GM12875 (cell line): ENCODE results near the gene CIDEC.
"Not testable (repeated sequence)": the region's sequence is repeated elsewhere in the genome, so short reads cannot be mapped to it uniquely, and the experiment has no call there.

Experiments used
- H3K4me3 ChIP-seq: one replicate; pipeline ENCODE4 v1.5.1; 2011; ENCODE audit warnings: low read depth, low read length, control low read depth
- TF ChIP-seq, protein P1 (sequence below): IDR thresholded peaks from 2 replicates; pipeline ENCODE4 v1.5.1; 2011; ENCODE audit warnings: low read depth, mild to moderate bottlenecking, control low read depth, inconsistent platforms, low read length, moderate library complexity, borderline replicate concordance; ENCODE audit not compliant: insufficient read depth

The CIDEC gene

DNA sequence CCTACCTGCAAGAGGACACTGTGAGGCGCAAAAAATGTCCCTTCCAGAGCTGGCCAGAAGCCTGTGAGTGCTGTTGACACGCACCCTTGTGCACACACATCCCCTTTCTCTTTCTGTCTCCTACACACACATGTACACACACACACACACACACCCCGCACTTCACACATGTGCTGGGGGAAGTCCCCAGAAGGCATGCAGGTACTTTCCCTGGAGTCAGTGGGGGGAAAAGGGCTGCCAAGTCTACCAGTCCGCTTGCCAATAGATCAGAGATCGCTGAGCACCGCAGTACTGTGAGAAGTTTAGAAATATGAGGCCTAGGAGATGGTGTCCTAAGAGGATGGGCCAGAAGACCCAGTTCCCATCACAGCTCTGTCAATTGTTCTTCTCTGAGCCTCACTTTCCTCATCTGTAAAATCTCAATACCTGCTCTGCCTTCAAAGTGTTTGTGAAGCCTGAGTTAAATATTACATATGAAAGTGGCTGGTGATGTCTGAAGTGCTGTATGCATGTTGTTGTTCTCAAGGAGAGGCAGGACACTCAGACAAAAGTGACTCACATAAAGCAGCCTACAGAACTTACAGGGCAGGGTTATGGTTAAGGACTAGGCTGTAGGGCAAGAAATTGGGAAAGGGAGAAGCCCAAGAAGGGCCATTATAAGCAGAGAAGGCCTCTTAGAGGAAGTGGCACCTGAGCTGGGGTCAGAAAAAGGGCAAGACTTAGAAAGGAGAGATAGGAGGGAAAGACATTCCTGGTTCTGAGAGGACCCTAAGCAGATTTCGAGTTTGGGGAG, 29.4 kb upstream of the CIDEC start:
- no peak overlapping the region for H3K4me3 ChIP-seq
- TF ChIP-seq, protein P1, sequence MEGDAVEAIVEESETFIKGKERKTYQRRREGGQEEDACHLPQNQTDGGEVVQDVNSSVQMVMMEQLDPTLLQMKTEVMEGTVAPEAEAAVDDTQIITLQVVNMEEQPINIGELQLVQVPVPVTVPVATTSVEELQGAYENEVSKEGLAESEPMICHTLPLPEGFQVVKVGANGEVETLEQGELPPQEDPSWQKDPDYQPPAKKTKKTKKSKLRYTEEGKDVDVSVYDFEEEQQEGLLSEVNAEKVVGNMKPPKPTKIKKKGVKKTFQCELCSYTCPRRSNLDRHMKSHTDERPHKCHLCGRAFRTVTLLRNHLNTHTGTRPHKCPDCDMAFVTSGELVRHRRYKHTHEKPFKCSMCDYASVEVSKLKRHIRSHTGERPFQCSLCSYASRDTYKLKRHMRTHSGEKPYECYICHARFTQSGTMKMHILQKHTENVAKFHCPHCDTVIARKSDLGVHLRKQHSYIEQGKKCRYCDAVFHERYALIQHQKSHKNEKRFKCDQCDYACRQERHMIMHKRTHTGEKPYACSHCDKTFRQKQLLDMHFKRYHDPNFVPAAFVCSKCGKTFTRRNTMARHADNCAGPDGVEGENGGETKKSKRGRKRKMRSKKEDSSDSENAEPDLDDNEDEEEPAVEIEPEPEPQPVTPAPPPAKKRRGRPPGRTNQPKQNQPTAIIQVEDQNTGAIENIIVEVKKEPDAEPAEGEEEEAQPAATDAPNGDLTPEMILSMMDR = no peak

DNA sequence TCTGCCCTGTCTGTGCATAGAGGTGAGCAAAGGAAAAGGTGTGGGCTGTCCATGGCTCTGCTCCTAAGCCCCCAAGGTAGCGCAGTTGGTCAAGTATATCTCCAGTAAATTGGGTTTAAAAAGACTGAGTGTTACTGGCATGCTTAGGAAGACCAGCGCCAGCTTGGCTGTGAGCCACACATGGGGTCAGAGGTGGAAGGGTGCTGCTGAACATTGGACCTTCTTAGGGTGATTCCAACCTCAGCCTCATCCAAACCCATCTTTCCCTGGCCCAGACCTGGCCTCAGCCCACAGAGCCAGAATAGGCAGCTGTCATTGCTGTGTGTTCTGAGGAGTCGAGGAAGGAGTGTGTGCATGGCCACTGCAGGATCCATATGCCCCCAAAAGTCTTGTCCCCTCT, 28.2 kb upstream of the CIDEC start:
- H3K4me3 ChIP-seq = no peak overlapping the region
- TF ChIP-seq, protein P1 = no peak

DNA sequence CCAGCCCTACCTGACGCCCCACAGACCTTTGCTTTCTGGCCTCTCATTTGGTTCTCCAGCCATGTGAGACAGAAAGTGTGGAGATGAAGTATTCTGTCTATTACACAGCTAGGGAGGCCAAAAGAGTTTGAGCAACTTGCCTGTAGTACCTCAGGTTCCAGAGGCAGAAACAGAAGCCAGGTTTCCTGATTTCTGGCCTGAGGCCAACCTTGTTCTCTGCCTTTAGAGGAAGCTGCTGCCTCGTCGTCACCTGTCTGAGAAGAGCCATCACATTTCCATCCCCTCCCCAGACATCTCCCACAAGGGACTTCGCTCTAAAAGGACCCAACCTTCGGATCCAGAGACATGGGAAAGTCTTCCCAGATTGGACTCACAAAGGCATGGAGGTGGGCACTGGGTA, 26.4 kb upstream of the CIDEC start:
- no peak overlapping the region for H3K4me3 ChIP-seq
- TF ChIP-seq, protein P1 = no peak

DNA sequence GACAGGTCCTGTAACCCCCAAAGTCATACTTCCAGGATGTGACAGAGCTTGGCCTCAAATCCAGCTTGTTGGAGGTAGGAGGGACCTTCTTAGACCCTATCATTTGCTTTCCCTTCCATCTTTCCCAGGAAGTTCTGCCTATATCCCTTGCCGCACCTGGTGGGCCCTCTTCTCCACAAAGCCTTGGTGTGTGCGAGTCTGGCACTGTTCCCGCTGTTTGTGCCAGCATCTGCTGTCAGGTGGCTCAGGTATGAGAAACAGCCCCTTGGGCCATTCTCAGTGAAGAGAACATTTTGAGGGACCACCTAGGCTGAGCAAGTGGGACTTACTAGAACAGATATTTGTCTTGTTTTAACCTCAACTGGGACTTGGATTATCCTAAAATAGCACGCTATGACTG, 23.9 kb upstream of the CIDEC start:
- no peak overlapping the region for H3K4me3 ChIP-seq
- TF ChIP-seq, protein P1 = no peak

DNA sequence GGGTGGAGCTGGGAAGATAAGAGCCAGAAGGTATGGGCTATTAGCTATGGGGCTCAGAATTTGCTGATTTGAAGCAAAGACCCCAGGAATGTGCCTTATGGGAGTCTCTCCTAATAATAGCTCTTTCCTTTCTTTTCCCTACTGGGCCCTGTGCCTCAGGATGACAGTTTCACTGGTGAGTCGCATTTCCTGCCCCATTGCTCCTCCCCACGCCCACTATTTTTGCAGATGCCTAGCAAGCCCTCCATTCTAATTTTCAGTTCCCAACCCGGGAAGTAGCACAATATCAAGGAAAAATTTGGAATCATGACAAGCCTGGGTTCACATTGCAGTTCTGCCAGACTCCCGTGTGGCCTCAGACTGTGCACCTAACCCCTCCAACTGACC, 23.2 kb upstream of the CIDEC start:
- no peak overlapping the region for H3K4me3 ChIP-seq
- TF ChIP-seq, protein P1 = no peak

DNA sequence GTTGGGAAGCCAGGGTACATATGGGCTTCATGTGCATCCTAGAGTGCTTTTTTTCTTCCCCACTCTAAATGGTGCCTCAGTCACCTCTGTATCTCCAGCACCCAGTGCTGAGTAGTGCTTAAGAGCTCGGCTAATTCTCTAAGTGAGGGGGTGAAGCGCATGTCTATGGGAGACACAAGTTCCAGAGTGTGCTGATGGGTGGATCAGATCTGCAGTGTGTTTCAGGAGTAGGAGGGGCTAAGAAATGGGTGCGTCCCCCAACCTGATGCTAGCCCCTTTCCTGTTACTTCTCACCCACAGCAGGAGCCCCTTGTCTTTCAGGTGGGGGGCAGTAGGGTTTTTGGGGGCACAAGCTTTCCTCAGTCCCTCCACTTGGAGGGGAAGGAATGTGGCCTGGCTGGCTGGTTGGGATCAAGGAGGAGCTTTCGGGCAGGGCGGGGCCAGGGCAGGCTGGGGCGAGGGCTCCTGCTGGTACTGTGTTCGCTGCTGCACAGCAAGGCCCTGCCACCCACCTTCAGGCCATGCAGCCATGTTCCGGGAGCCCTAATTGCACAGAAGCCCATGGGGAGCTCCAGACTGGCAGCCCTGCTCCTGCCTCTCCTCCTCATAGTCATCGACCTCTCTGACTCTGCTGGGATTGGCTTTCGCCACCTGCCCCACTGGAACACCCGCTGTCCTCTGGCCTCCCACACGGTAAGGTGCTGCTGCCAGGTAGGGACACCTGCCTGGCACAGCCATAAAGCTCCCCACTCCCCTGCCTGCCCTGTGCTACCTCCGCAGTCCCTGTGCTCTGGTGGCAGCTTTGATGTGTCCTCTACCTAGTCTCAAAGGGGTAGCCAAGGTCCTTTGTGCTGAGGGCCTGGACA, 22.6 kb upstream of the CIDEC start, which contains the start of gene IL17RE:
Gene IL17RE (plus strand): TSS at position 477 of the 866 bp plus-strand sequence. CDS start 85 bp downstream, at position 562.
- TF ChIP-seq, protein P1 = no peak
- no peak within 1 kb of the TSS for H3K4me3 ChIP-seq

DNA sequence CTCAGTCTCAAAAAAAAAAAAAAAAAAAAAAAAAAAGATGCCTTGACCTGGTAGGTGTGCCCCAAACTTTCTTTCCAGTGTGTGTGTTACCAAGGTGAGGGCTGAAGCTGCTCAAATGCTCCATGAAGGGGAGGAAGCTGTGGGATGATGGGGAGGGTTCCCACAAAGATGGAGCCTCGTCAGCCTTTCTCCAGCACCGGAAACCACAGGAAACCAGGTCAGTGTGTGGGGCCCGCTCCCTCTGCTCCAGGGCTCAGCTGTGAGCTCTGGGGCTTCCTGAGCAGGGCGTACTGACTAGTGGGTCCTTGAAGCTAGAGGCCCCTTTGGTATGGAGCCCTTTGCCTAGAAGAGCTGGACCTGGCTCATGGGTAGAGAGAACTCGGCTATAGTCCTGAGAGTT, 21.9 kb upstream of the CIDEC start:
- H3K4me3 ChIP-seq = no peak overlapping the region
- TF ChIP-seq, protein P1 = no peak

DNA sequence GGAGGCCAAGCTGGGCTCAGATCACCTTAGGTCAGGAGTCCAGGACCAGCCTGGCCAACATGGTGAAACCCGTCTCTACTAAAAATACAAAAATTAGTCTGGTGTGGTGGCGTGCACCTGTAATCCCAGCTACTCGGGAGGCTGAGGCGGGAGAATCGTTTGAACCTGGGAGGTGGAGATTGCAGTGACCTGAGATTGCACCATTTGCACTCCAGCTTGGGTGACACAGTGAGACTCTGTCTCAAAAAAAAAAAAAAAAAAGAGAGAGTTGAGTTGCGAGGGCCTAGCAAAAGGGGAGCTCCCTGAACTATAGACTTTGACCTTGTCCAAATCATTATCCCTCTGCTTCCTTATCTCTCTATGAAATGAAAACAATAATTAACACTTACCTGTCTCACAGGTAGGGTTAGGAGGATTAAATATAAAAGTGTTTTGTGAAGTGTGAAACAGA, 20.9 kb upstream of the CIDEC start:
- H3K4me3 ChIP-seq = not testable (repeated sequence)
